Gastrocnemius medialis (tissue), 4 donors: Measurements from ENCODE around the gene CASZ1. TPM values are rescaled to one million over a fixed set of nuclear protein-coding genes. Genes with fewer than 3 reads are reported as not detected.
A peak's percentile ranks its signal among the peaks of the same experiment; 100 is the strongest.

Experiments
- ATAC-seq, 2 donors: fragments of 150-250 bp; one replicate each; pipeline ENCODE4 v1.9.1; 2016
- DNase-seq, 2 donors: peaks; one replicate each; pipeline ENCODE4 v3.0.0-alpha.2; 2019
- H3K27ac ChIP-seq, 4 donors: fragments of 200-600 bp; sonication (generic); 1 replicate in 1 of 4; 2 replicates in 3 of 4; pipeline ENCODE4 v1.5.1; 2016 to 2018; ENCODE audit warnings: mild to moderate bottlenecking in 2 of 4, moderate library complexity in 1 of 4
- H3K27me3 ChIP-seq, 3 donors: fragments of 200-600 bp; sonication (generic) in 2 of 3; 1 replicate in 1 of 3; 2 replicates in 2 of 3; pipeline versions ENCODE4 v1.5.1 to v1.6.0; 2016 to 2019; ENCODE audit warnings: mild to moderate bottlenecking in 1 of 3, moderate library complexity in 1 of 3
- H3K36me3 ChIP-seq, 2 donors: fragments of 200-600 bp; sonication (generic) in 1 of 2; one replicate each; pipeline ENCODE4 v1.5.1; 2017 to 2018
- H3K4me1 ChIP-seq, 2 donors: fragments of 200-600 bp; sonication (generic) in 1 of 2; one replicate each; pipeline ENCODE4 v1.5.1; 2016 to 2017; ENCODE audit warnings: mild to moderate bottlenecking in 2 of 2
- H3K4me3 ChIP-seq, 4 donors: fragments of 200-600 bp; sonication (generic) in 3 of 4; 1 replicate in 1 of 4; 2 replicates in 3 of 4; pipeline ENCODE4 v1.5.1; 2016 to 2019; ENCODE audit warnings: mild to moderate bottlenecking in 2 of 4
- H3K9me3 ChIP-seq, 3 donors: fragments of 200-600 bp; sonication (generic) in 2 of 3; 1 replicate in 1 of 3; 2 replicates in 2 of 3; pipeline ENCODE4 v1.5.1; 2016 to 2019
- POLR2A ChIP-seq, 2 donors: fragments of 450-650 bp; IDR thresholded peaks; one replicate each; pipeline ENCODE4 v1.6.1; 2017; ENCODE audit warnings: antibody characterized with exemption in 2 of 2, mild to moderate bottlenecking in 2 of 2, moderate library complexity in 2 of 2
- in situ Hi-C, 4 donors: fragments of 200-750 bp; cut with MboI; loops; one replicate each; pipeline versions ENCODE4 v1.15.0 to v1.8.0; 2017; ENCODE audit warnings: low sequenced_read_pairs in 4 of 4
- intact Hi-C: fragments of 100-400 bp; cut with DNase I; formaldehyde crosslinking; loops from one replicate; pipeline ENCODE4 v1.15.1; 2023; ENCODE audit warnings: low total_unique reads
- total RNA-seq, 4 donors: library from RNA; depleted of rRNA; stranded (reverse); fragments of >200 nt; gene quantifications; one replicate each; pipeline versions ENCODE4 v1.1.0 to v1.2.3, GENCODE V29; 2016
- TF ChIP-seq, protein P1 (sequence below), 5 experiments: fragments of 450-650 bp in 3 of 5; fragments of 200-600 bp in 2 of 5; sonication (generic) in 2 of 5; IDR thresholded peaks in 4 of 5; conservative IDR thresholded peaks in 1 of 5; 1 replicate in 4 of 5; 2 replicates in 1 of 5; pipeline ENCODE4 v1.5.1; 2016 to 2019; ENCODE audit warnings: antibody characterized with exemption in 5 of 5, mild to moderate bottlenecking in 3 of 5, moderate library complexity in 3 of 5

The CASZ1 gene
- total RNA-seq, 4 donors from 2014 or later = 19.1 to 121 (median 80.6) TPM

DNA sequence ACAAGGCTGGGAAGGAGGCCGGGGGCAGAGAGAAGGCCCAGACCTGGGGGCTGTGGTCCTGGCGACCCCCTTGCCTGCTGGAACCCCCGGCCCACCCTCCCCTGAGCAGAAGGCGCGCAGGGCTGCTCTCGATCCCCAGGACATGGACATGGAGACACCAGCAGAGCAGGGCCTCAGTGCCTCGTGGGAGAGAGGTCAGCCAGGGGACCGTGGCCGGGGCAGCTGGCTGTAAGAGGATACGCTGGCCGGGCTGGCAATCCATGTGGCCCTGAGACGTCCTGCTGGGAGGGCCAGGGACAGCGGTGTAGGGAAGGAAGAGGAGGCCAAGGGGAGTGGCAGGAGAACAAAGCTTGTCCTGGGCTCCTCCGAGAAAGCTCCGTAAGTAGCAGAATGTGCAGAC is 132.2 kb downstream of the CASZ1 start:
- peaks cover 0 to 8% of the 10 kb centered on the region in 2 donors for H3K36me3 ChIP-seq
- ATAC-seq (peak; percentile 62 to 67), DNase-seq (peak; percentile 95 to 98)
- H3K4me3 ChIP-seq = no peak overlapping the region
- peak; percentile 38 to 40 for TF ChIP-seq POLR2A (IDR thresholded peaks at IDR 0.05)
- TF ChIP-seq, protein P1, sequence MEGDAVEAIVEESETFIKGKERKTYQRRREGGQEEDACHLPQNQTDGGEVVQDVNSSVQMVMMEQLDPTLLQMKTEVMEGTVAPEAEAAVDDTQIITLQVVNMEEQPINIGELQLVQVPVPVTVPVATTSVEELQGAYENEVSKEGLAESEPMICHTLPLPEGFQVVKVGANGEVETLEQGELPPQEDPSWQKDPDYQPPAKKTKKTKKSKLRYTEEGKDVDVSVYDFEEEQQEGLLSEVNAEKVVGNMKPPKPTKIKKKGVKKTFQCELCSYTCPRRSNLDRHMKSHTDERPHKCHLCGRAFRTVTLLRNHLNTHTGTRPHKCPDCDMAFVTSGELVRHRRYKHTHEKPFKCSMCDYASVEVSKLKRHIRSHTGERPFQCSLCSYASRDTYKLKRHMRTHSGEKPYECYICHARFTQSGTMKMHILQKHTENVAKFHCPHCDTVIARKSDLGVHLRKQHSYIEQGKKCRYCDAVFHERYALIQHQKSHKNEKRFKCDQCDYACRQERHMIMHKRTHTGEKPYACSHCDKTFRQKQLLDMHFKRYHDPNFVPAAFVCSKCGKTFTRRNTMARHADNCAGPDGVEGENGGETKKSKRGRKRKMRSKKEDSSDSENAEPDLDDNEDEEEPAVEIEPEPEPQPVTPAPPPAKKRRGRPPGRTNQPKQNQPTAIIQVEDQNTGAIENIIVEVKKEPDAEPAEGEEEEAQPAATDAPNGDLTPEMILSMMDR (IDR thresholded peaks at IDR 0.05 in 4 of 5, conservative IDR thresholded peaks at IDR 0.05 in 1 of 5) = no peak
- in situ Hi-C loops (no loop called here), intact Hi-C loops (loop anchor here (1.0 to 10.0 kb wide), 5 partner anchors 52 to 291 kb away; no protein-coding TSS in a partner anchor)
- H3K4me1 ChIP-seq = peaks cover 56 to 64% of the 10 kb centered on the region in 2 donors
- peak overlapping the region; percentile 89 to 95 (median 92) for H3K27ac ChIP-seq
- no peaks in the 10 kb centered on the region for H3K9me3 ChIP-seq
- H3K27me3 ChIP-seq = no peaks in the 10 kb centered on the region

DNA sequence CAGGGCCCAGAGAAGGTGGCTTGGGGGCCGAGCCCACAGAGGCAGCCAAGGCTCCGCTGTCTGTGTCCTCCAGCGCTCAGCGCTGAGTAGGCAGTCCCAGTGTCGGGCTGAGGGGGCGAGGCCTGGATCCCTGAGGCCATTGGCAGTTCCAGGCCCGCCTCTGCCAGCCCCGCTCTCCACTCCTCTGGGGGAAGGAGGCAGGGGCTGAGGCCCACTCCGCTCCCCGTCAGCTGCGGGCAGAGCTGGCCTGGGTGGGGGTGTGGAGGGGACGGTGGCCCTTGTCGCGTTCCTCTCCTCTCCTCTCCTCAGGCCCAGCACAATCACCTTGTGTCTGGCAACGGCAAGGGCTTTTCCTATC is 132.8 kb downstream of the CASZ1 start:
- intact Hi-C loops = loop anchor here (1.0 to 10.0 kb wide), 5 partner anchors 51 to 291 kb away; no protein-coding TSS in a partner anchor
- Histone ChIP-seq H3K9me3 (no peaks in the 10 kb centered on the region), H3K4me1 (peaks cover 50 to 58% of the 10 kb centered on the region in 2 donors), H3K4me3 (no peak overlapping the region), H3K36me3 (peaks cover 0 to 11% of the 10 kb centered on the region in 2 donors), H3K27me3 (no peaks in the 10 kb centered on the region), H3K27ac (peak overlapping the region; percentile 89 to 95 (median 92))
- TF ChIP-seq, protein P1 (IDR thresholded peaks at IDR 0.05 in 4 of 5, conservative IDR thresholded peaks at IDR 0.05 in 1 of 5) = no peak
- TF ChIP-seq POLR2A (IDR thresholded peaks at IDR 0.05) = no peak
- peak; percentile 7 to 34 for ATAC-seq
- in situ Hi-C loops = no loop called here
- DNase-seq = peak in 1 of 2 donors; percentile 64

DNA sequence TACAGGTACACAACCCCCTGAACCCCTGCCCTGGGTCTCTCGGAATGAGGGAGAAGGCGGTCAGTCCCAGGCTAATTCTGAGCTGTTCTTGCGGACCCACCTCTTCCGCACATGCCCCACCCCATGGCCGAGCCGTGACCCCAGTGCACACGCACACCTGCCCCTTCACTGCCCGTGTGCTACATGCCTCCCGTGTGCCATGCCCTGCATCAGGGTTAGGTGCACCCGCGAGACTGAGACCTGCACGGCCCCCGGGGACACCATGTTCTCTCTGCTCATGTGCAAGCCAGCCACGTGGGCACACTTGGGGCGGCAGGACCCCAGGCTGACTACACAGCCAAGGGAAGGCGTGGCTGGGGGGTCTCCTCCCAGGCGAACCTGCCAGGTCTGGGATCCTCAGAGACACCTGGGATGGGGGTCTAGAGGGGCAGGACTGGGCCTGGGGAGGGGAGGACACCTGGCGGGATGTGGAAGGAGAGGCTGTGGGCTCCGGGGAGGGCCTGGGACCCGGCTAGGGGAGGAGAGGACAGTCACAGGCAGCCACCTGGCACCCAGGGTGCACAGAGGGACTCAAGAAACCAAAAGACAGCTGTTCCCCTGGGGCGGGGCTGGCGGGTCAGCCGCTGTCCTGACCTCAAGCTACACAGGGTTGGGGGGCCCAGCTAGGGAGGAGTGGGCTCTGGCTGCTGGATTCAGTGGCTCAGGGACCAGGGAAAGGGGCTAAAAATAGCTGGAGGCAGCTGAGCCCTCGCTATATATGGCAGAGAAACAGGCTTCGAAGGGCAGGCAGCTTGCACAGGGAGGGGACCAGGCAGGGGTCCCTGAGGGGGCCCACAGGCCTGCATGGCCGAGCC is 133.4 kb downstream of the CASZ1 start:
- peak overlapping the region; percentile 89 to 95 (median 92) for H3K27ac ChIP-seq
- ATAC-seq (peak; percentile 37 to 45), DNase-seq (peak in 1 of 2 donors; percentile 69)
- H3K27me3 ChIP-seq = no peaks in the 10 kb centered on the region
- H3K36me3 ChIP-seq = peaks cover 0 to 11% of the 10 kb centered on the region in 2 donors
- peaks cover 47 to 52% of the 10 kb centered on the region in 2 donors for H3K4me1 ChIP-seq
- no peak overlapping the region for H3K4me3 ChIP-seq
- in situ Hi-C loops = no loop called here
- intact Hi-C loops = loop anchor here (5.0 to 10.0 kb wide), 3 partner anchors 51 to 292 kb away; no protein-coding TSS in a partner anchor
- TF ChIP-seq, protein P1 (IDR thresholded peaks at IDR 0.05 in 4 of 5, conservative IDR thresholded peaks at IDR 0.05 in 1 of 5) = no peak
- peak; percentile 8 to 12 for TF ChIP-seq POLR2A (IDR thresholded peaks at IDR 0.05)
- H3K9me3 ChIP-seq = no peaks in the 10 kb centered on the region

DNA sequence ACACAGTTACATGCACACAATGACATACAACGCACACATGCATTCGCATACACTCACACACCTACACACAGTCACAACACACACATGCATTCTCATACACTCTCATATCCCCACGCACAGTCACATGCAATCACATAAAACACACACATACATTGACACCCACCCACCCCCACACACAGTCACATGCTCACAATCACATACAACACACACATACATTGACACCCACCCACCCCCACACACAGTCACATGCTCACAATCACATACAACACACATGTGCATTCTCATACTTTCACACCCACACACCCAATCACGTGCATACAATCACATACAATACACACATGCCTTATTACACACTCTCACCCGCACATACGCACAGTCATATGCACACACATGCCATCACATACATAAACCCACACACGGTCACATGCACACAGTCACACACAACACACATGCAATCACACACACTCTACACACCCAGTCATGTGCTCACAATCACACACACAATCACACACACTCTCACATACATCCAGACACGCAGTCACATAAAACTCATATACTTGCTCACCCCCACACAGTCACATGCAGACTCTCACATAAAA is 134.3 kb downstream of the CASZ1 start:
- ATAC-seq (no peak), DNase-seq (no peak)
- TF ChIP-seq, protein P1 (IDR thresholded peaks at IDR 0.05 in 4 of 5, conservative IDR thresholded peaks at IDR 0.05 in 1 of 5) = no peak
- no peak for TF ChIP-seq POLR2A (IDR thresholded peaks at IDR 0.05)
- H3K4me3 ChIP-seq = no peak overlapping the region
- no peaks in the 10 kb centered on the region for H3K27me3 ChIP-seq
- intact Hi-C loops (loop anchor here (5.0 to 10.0 kb wide), 3 partner anchors 50 to 293 kb away; no protein-coding TSS in a partner anchor), in situ Hi-C loops (no loop called here)
- peaks cover 44% of the 10 kb centered on the region in 2 donors for H3K4me1 ChIP-seq
- peak overlapping the region; percentile 89 to 95 (median 92) for H3K27ac ChIP-seq
- H3K36me3 ChIP-seq = peaks cover 0 to 15% of the 10 kb centered on the region in 2 donors
- H3K9me3 ChIP-seq = no peaks in the 10 kb centered on the region
